ENCODE measurements around the gene FBXL13. TPM values are rescaled to one million over a fixed set of nuclear protein-coding genes. Genes with fewer than 3 reads are reported as not detected.

Gene FBXL13
- total RNA-seq, 4 donors from 2014 or later = 0.40 to 0.95 (median 0.51) TPM

- peaks cover 0 to 34% (median 19%) of the 10 kb centered on the region in 3 donors for H3K4me1 ChIP-seq
- DNase-seq = no peak
- 72 to 88% methylated on average over 5 of the region's 5 CpGs for WGBS, 2 donors
- TF ChIP-seq, protein P1, sequence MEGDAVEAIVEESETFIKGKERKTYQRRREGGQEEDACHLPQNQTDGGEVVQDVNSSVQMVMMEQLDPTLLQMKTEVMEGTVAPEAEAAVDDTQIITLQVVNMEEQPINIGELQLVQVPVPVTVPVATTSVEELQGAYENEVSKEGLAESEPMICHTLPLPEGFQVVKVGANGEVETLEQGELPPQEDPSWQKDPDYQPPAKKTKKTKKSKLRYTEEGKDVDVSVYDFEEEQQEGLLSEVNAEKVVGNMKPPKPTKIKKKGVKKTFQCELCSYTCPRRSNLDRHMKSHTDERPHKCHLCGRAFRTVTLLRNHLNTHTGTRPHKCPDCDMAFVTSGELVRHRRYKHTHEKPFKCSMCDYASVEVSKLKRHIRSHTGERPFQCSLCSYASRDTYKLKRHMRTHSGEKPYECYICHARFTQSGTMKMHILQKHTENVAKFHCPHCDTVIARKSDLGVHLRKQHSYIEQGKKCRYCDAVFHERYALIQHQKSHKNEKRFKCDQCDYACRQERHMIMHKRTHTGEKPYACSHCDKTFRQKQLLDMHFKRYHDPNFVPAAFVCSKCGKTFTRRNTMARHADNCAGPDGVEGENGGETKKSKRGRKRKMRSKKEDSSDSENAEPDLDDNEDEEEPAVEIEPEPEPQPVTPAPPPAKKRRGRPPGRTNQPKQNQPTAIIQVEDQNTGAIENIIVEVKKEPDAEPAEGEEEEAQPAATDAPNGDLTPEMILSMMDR (IDR thresholded peaks at IDR 0.05) = no peak
- TF ChIP-seq POLR2A (IDR thresholded peaks at IDR 0.05) = no peak
- no peaks in the 10 kb centered on the region for H3K9me3 ChIP-seq
- intact Hi-C loops (cut with DNase I) = no loop called here
- H3K36me3 ChIP-seq = no peaks in the 10 kb centered on the region
- peak overlapping the region in 3 of 4 donors; percentile 40 to 68 (median 40) for H3K27ac ChIP-seq
- no peak overlapping the region for H3K4me3 ChIP-seq
- no peaks in the 10 kb centered on the region for H3K27me3 ChIP-seq
Observed at GRCh38 chr7:102992509-102992937, 82.1 kb downstream of the FBXL13 start.

DNA sequence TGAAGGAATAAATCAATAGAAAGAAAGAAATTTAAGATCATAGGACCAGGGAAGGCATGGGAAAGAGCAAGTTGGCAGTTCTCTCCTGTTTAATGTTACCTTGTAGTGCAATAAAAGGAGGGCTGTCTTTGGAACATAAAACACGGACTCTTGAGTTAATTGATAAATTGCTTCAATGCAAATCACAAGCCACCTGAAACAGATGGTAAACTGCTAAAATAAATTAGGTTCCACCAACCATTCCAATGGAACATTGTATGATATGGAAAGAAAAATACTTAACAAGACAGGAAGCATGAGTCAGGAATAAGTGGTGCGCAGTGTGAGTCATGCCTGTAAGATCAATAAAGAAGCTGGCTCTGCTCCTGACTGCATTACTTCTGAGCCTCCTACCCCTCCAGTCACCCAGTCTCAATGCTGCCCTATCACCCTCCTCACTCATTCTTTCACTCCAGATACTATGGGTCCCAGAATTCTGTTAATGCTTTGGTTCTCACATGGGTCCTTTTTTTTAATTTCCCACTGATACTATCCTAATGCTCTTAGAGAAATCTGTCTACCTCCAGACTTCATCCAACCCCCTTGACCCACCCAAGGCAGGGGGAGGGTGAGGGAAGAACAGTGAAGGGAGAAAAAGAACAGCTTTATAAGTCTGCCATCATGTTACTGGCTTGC is 82.9 kb downstream of the FBXL13 start:
- Histone ChIP-seq H3K27ac (no peak overlapping the region), H3K9me3 (no peaks in the 10 kb centered on the region), H3K4me1 (peaks cover 0 to 34% (median 19%) of the 10 kb centered on the region in 3 donors), H3K4me3 (no peak overlapping the region), H3K27me3 (no peaks in the 10 kb centered on the region), H3K36me3 (no peaks in the 10 kb centered on the region)
- TF ChIP-seq POLR2A (IDR thresholded peaks at IDR 0.05) = no peak
- TF ChIP-seq, protein P1 (IDR thresholded peaks at IDR 0.05) = no peak
- WGBS, 2 donors = 26 to 47% methylated on average over 2 of the region's 2 CpGs
- intact Hi-C loops (cut with DNase I) = no loop called here
- DNase-seq = no peak

DNA sequence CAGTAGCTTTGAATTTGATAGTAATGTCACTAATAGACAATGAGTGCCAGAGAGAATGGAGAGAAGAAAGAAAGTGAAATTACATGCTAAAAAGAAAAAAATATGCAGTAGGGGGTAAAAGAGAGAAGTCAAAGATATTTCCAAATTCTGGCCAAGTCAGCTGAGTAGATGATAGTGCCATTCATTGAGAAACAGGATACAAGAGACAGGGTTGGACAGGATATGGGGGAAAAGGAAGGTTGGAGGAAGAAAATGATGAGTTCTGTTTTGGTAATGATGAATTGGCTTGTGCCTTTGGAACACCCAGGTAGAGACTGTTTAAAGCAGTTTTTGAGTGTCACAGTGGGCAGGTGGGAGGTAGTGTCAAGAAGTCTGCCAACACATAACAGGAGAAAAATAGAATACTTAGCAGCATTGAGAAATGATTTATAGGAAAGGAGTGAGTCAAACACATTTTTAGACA is 83.5 kb downstream of the FBXL13 start:
- Histone ChIP-seq H3K4me3 (no peak overlapping the region), H3K27ac (no peak overlapping the region), H3K27me3 (no peaks in the 10 kb centered on the region), H3K36me3 (no peaks in the 10 kb centered on the region), H3K4me1 (peaks cover 0 to 34% (median 19%) of the 10 kb centered on the region in 3 donors), H3K9me3 (no peaks in the 10 kb centered on the region)
- intact Hi-C loops (cut with DNase I) = no loop called here
- no peak for TF ChIP-seq POLR2A (IDR thresholded peaks at IDR 0.05)
- DNase-seq = no peak

- WGBS, 2 donors = 76 to 81% methylated on average over 2 of the region's 2 CpGs
- no peak for DNase-seq
- Histone ChIP-seq H3K4me3 (no peak overlapping the region), H3K9me3 (no peaks in the 10 kb centered on the region), H3K27me3 (no peaks in the 10 kb centered on the region), H3K4me1 (peaks cover 0 to 34% (median 19%) of the 10 kb centered on the region in 3 donors), H3K27ac (no peak overlapping the region), H3K36me3 (no peaks in the 10 kb centered on the region)
- intact Hi-C loops (cut with DNase I) = no loop called here
- TF ChIP-seq, protein P1 (IDR thresholded peaks at IDR 0.05) = no peak
- TF ChIP-seq POLR2A (IDR thresholded peaks at IDR 0.05) = no peak
Observed at GRCh38 chr7:102990642-102991041, 84.0 kb downstream of the FBXL13 start.

GRCh38 chr7:102988631-102989560 is 85.7 kb downstream of the FBXL13 start:
- H3K27me3 ChIP-seq = no peaks in the 10 kb centered on the region
- peaks cover 0 to 30% (median 19%) of the 10 kb centered on the region in 3 donors for H3K4me1 ChIP-seq
- H3K9me3 ChIP-seq = no peaks in the 10 kb centered on the region
- H3K4me3 ChIP-seq = no peak overlapping the region
- H3K36me3 ChIP-seq = no peaks in the 10 kb centered on the region
- WGBS, 2 donors = 81 to 82% methylated on average over 6 of the region's 6 CpGs
- intact Hi-C loops (cut with DNase I) = no loop called here
- no peak for DNase-seq
- no peak overlapping the region for H3K27ac ChIP-seq
- TF ChIP-seq, protein P1 (IDR thresholded peaks at IDR 0.05) = no peak
- TF ChIP-seq POLR2A (IDR thresholded peaks at IDR 0.05) = no peak
